Lung (tissue), 12 donors: Measurements from ENCODE around the gene SLC44A2. TPM values are rescaled to one million over a fixed set of nuclear protein-coding genes. Genes with fewer than 3 reads are reported as not detected.

Experiments used
- ATAC-seq: fragments of 200-7000 bp; cut with Tn5 transposase; one replicate; pipeline ENCODE4 v1.9.1; 2020; ENCODE audit warnings: moderate number of reproducible peaks; ENCODE audit not compliant: insufficient read depth, low FRiP score
- DNase-seq, 3 donors: peaks; one replicate each; pipeline ENCODE4 v3.0.0-alpha.2; 2013 to 2017
- H3K27ac ChIP-seq, 2 donors: one replicate each; pipeline ENCODE4 v1.5.1; 2013; ENCODE audit warnings: mild to moderate bottlenecking in 2 of 2, moderate library complexity in 2 of 2, control low read depth in 1 of 2, inconsistent platforms in 1 of 2, low read depth in 1 of 2, low read length in 1 of 2
- H3K27me3 ChIP-seq, 3 donors: one replicate each; pipeline ENCODE4 v1.5.1; 2013; ENCODE audit warnings: low read length in 2 of 3; ENCODE audit not compliant: control insufficient read depth in 3 of 3, insufficient read depth in 3 of 3
- H3K36me3 ChIP-seq, 4 donors: one replicate each; pipeline ENCODE4 v1.5.1; 2013; ENCODE audit warnings: low read length in 4 of 4, mild to moderate bottlenecking in 1 of 4, moderate library complexity in 1 of 4; ENCODE audit not compliant: control insufficient read depth in 4 of 4, insufficient read depth in 4 of 4
- H3K4me1 ChIP-seq, 5 donors: one replicate each; pipeline ENCODE4 v1.5.1; 2013; ENCODE audit warnings: low read length in 5 of 5, mild to moderate bottlenecking in 2 of 5, moderate library complexity in 1 of 5; ENCODE audit not compliant: control insufficient read depth in 5 of 5, insufficient read depth in 5 of 5
- H3K4me3 ChIP-seq: one replicate; pipeline ENCODE4 v1.5.1; 2013; ENCODE audit warnings: mild to moderate bottlenecking, control low read depth, moderate library complexity
- H3K9ac ChIP-seq, 2 donors: one replicate each; pipeline ENCODE4 v1.5.1; 2013; ENCODE audit warnings: low read length in 2 of 2, control low read depth in 1 of 2; ENCODE audit not compliant: insufficient read depth in 1 of 2
- H3K9me3 ChIP-seq, 4 donors: one replicate each; pipeline ENCODE4 v1.5.1; 2013; ENCODE audit warnings: low read length in 3 of 4, mild to moderate bottlenecking in 1 of 4, moderate library complexity in 1 of 4; ENCODE audit not compliant: control insufficient read depth in 4 of 4, insufficient read depth in 3 of 4
- CTCF ChIP-seq: IDR thresholded peaks from 2 replicates; pipeline ENCODE4 v1.5.1; 2012; ENCODE audit warnings: mild to moderate bottlenecking; ENCODE audit errors: control extremely low read depth, extremely low read depth
- WGBS, 2 donors: extraction: QIAGEN DNeasy Blood & Tissue Kit; methylation state at CpG; one replicate each; pipeline ENCODE4 v1.1.7; 2013; 5-methylcytosine and 5-hydroxymethylcytosine counted together
- polyA plus RNA-seq, 2 donors: library from polyadenylated mRNA; stranded (reverse); fragments of 200-250 nt; gene quantifications; one replicate each; pipeline ENCODE4 v1.2.1, GENCODE V29; 2013
- total RNA-seq, 2 donors: library from RNA; depleted of rRNA in 1 of 2; stranded (reverse); fragments of >200 nt in 1 of 2; gene quantifications; one replicate each; pipeline ENCODE4 v1.2.1, GENCODE V29; 2014 to 2021
- donor health status: control.
- donor health status: control.
- donor health status: Bipolar disorder and iron deficiency.
- donor health status: healthy.
- donor health status: DM: yes; HTN: yes; CAD: no.

Gene SLC44A2
- total and polyA plus RNA-seq, 4 donors = 83.6 to 173 (median 118) TPM

- H3K4me3 ChIP-seq = no peak overlapping the region
- H3K36me3 ChIP-seq = peaks cover 0 to 5% (median under 1%) of the 10 kb centered on the region in 4 donors
- DNase-seq (no peak), ATAC-seq (no peak)
- peaks cover 5 to 21% (median 10%) of the 10 kb centered on the region in 5 donors for H3K4me1 ChIP-seq
- H3K27me3 ChIP-seq = no peaks in the 10 kb centered on the region
- H3K27ac ChIP-seq = peak overlapping the region in 1 of 2 donors; percentile 6
- 80 to 90% methylated on average over 14 of the region's 14 CpGs for WGBS, 2 donors
- H3K9me3 ChIP-seq = no peaks in the 10 kb centered on the region
- no peak for TF ChIP-seq CTCF
- no peak overlapping the region for H3K9ac ChIP-seq
These were observed 9.8 kb upstream of the SLC44A2 start for GRCh38 chr19:10615429-10616023.

GRCh38 chr19:10617409-10618121, 7.8 kb upstream of the SLC44A2 start:
- H3K4me1 ChIP-seq = peaks cover 0 to 23% (median 4%) of the 10 kb centered on the region in 5 donors
- no peaks in the 10 kb centered on the region for H3K27me3 ChIP-seq
- H3K36me3 ChIP-seq = peaks cover 0 to 7% (median 3%) of the 10 kb centered on the region in 4 donors
- H3K27ac ChIP-seq = peak overlapping the region in 1 of 2 donors; percentile 91
- ATAC-seq = no peak
- DNase-seq = peak in 1 of 3 donors; percentile 46
- no peaks in the 10 kb centered on the region for H3K9me3 ChIP-seq
- no peak for TF ChIP-seq CTCF
- 62 to 86% methylated on average over 15 of the region's 15 CpGs for WGBS, 2 donors
- no peak overlapping the region for H3K4me3 ChIP-seq
- H3K9ac ChIP-seq = no peak overlapping the region

- no peaks in the 10 kb centered on the region for H3K9me3 ChIP-seq
- peaks cover 0 to 18% (median 0%) of the 10 kb centered on the region in 5 donors for H3K4me1 ChIP-seq
- peaks cover 0 to 7% (median 3%) of the 10 kb centered on the region in 4 donors for H3K36me3 ChIP-seq
- WGBS, 2 donors = 91 to 95% methylated on average over 8 of the region's 8 CpGs
- H3K27ac ChIP-seq = peak overlapping the region in 1 of 2 donors; percentile 20
- DNase-seq (no peak), ATAC-seq (no peak)
- no peak overlapping the region for H3K4me3 ChIP-seq
- H3K27me3 ChIP-seq = no peaks in the 10 kb centered on the region
- no peak overlapping the region for H3K9ac ChIP-seq
- TF ChIP-seq CTCF = no peak
These were observed 6.5 kb upstream of the SLC44A2 start for GRCh38 chr19:10618846-10619245.
